SKM-1 (cell line): Measurements from ENCODE around the gene SLC16A11.

Source experiments
- DNase-seq: peaks from one replicate; lab custom pipeline; 2025; ENCODE audit not compliant: unreplicated experiment; lab: John Stamatoyannopoulos, UW

The SLC16A11 gene

GRCh38 chr17:7026471-7027115 lies 17.3 kb downstream of the SLC16A11 start:
- DNase-seq: no peak

DNA sequence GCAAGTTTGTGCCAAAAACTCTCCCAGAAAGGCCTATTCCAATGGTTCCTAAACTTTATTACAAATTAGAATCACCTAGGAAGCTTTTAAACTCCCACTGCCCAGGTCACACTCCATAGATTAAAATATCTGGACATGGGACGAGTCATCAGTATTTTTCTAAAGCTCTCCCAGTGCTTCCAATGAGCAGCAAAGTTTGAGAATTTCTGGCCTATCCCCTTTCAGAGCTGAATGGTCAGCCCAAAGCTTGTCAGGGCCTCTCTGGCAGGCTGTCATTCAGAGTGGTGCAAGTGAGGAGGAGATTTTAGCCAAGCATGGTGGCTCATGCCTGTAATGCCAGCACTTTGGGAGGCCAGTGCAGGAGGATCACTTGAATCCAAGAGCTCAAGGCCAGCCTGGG lies 18.6 kb downstream of the SLC16A11 start:
- no peak for DNase-seq

- DNase-seq: no peak
These were observed 19.5 kb downstream of the SLC16A11 start for GRCh38 chr17:7024402-7024785.

GRCh38 chr17:7023576-7024401 lies 20.1 kb downstream of the SLC16A11 start:
- no peak for DNase-seq

DNA sequence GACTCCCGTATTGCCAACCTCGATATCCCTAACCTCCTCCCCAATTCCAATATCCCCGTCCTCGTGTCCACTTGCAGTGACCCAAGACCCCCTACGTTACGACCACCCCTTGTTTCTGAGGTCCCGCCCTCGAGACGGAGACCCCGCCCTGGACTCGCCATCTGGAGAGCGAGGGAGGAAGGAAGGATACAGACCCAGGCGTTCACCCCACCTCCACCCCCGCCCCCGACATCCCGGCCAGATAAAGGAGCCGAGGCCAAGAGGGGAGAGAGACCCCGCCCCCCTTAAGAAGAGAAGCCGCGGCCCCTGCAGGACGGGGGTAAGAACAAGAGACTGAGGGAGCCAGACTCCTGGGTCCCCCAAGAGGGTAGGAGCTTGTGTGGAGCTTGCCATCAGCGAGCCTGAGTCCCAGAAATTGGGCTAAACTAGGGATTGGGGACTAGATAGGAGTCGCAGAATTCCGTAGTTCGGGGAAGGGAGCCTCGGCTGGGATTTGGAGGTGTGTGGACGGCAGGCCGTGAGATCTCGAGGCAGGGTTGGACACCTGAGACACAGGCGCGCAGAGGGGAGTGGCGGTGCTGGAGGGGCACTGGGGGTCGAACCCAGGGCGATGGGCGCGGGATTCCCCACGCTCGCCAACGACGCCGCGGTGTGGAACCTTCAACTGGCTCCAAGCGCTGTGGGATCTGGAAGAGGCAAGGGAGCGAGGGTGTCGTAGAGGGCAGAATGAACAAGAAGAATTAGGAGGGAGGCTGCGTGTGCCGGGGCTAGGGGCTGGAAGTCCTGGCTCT lies 20.9 kb downstream of the SLC16A11 start, which contains the start of gene BCL6B:
TSS of gene BCL6B (plus strand) at position 270 of the 791 bp plus-strand sequence. CDS start 622 bp downstream, outside the sequence.
- DNase-seq: no peak

DNA sequence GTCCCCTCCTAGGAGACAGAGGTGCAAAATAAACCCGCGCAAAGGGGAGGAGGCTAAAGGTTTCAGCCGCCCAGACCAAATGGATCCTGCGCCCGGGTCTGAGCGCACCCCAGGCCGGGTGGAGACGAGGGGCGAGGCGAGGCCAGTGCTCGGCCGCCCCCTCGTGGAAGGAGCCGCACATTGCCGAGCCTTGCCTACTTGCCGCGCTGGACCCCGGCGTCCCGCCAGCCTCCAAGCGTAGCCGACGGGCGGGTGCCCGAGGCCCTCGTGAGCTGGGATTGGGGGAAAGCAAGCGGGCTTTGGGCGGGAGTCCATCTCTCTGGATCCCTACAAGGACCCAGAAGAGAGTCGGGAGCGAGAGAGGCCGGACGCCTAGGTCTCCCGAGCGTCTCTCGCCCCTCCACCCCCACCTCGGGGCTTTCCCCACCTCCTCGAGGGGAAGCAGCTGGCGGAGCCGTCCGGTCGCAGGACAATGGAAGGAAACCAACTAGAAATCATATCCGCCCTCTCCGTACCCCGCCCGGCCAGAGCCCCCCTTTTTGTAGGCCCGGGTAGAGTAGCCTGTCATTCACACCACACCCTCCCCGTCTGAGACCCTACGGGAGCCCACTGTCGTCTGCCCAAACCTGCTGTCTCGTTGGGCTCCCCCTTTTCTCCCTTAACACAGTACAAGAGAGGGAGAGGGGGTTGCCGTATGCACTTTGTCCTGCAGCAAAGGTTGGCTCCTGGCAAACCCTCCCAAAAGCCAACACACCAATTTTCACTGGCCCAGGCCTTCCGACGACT lies 21.7 kb downstream of the SLC16A11 start:
- no peak for DNase-seq

DNA sequence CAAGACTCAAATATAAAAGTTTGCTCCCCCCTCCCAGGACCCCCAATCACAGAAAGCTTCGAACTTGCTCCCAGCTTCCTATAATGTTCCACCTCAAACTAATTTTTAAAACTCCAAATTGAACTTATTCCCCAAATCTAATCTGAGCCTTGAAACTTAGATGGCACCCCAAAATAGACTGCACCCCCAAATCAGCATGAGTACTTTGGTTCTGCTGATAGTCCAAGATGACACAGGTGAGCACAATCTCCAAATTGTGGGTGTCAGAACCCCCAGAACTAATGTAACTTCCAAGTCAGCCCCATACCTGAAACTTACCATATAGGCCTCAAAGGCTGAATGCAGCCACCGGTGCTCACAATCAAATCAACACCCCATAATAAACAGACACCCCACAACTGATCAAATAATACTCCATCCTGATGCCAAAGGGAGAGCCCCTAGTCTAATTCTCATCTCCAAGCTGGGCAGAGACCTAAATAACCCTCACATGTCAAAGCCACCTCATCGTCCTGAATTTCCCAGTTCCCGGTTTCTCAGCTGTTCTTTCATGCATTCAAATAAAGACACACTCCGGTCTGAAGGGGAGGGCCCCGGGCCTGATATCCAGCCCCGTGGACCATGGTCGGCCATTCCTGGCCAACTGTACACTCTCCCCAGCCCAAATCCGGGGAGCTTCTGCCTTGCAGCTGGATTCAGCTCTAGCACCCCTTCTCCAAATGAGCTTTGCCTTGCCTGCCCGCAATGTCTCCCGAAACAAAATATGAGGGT lies 22.8 kb downstream of the SLC16A11 start:
- DNase-seq: no peak

- no peak for DNase-seq
These were observed 23.9 kb downstream of the SLC16A11 start for GRCh38 chr17:7019839-7020519.

DNA sequence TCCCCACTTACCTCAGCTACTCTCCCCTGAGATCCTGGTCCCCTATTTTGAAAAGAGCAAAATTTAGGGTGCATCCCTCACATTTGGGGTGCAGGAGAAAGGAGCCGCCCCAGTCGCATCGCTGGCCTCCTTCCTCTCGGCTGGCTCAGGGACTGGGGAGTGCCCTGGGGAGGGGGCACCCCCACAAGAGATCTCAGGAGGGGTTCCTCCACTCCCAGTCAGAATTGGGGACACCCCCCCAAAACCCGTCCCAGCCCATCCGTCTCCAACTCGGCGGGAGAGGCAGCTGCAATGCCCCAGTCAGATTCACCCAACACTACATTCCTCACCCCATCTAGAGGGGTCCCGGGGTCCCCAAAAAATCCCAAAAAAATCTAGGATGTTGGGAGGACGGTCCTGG lies 24.5 kb downstream of the SLC16A11 start:
- no peak for DNase-seq

DNA sequence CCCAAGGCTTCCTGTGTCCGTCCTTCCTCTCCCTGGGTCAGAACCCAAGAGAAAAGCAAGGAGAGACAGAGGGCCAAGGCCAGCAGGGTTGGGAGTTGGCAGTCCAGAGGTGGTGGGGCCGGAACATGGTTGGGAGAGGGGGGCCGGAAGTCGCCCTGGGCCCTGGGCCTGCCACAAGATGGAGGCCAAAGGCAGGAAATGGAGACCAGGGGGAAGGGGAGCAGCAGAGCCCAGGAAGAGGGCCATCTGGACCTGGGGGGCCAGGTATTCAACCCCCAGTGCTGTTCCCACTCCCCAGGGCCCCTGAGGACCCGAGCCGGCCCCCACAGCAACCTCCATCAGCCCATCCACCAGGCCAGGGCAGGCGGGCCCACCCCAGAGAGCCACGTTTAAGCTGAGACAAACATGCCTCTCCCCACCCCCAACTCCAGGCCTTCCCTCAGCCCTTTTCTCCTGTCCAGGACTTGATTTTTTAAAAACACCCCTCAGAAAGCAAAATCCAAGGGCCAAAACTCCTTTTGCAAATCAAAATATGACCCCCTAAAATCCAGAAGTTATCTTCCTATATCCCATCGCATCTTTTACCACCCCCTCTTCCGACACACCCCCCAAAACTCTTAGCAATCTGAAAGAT lies 25.4 kb downstream of the SLC16A11 start:
- DNase-seq: no peak

GRCh38 chr17:7017827-7018200 lies 26.1 kb downstream of the SLC16A11 start:
- no peak for DNase-seq

DNA sequence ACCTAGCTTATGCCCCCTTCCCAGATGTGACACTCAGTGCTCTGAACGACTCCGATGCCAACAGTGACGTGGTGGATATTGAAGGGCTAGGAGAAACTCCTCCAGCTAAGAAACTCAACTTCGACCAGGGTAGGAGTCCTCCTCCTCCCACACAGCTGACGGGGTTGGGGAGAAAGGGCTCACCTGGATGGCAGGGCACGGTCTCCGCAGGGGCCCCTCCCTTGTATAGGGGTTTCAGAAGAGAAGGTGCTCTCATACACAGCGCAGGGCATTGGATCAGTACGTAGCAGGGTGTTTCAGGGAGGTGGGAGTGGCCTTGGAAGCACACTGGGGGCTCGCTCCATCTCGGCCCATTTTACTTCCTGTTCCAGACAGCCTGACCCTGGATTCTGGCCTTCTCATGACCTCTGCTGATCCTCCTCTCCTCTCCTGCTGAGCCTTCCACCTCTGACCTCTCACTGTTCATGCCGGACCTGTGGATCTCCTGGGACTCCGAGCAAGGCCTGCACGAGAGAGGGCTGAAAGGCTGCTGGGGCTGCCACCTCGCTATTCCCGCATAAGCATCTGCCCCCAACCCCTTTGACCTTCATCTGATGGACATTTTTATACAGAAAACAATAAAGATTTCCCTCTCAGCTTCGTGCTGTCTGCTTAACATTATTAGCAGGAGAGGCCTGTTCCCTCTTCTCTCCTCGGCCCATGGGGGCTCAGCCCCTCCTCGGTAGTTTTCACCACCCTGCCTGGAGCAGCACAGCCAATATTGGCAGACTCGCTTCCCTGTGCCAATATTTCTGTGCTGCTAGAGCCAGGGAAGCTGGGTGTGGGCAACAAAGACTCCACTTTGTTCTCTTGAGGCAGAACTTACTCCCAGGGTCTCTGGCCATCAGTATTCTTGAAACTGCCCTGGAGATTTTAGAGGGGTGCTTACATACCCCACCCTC lies 26.7 kb downstream of the SLC16A11 start:
- DNase-seq: no peak

DNA sequence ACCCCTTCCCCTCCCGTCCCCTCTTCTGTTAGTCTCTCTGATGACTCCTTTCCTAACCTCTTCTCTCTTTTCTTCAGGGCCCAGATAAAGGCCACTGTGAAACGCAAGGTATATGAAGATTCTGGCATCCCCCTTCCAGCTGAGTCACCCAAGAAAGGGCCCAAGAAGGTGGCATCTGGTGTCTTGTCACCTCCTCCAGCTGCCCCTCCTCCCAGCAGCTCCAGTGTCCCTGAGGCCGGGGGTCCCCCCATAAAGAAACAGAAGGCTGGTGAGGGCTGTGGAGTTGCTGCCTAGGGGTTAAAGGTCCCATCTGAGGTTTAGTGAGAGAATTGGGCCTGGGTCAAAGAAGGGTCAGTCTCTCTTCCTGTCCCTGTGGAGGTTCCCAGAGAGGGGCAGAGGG lies 27.5 kb downstream of the SLC16A11 start:
- DNase-seq: no peak

- DNase-seq: no peak
These were observed 28.6 kb downstream of the SLC16A11 start for GRCh38 chr17:7014995-7015958.

DNA sequence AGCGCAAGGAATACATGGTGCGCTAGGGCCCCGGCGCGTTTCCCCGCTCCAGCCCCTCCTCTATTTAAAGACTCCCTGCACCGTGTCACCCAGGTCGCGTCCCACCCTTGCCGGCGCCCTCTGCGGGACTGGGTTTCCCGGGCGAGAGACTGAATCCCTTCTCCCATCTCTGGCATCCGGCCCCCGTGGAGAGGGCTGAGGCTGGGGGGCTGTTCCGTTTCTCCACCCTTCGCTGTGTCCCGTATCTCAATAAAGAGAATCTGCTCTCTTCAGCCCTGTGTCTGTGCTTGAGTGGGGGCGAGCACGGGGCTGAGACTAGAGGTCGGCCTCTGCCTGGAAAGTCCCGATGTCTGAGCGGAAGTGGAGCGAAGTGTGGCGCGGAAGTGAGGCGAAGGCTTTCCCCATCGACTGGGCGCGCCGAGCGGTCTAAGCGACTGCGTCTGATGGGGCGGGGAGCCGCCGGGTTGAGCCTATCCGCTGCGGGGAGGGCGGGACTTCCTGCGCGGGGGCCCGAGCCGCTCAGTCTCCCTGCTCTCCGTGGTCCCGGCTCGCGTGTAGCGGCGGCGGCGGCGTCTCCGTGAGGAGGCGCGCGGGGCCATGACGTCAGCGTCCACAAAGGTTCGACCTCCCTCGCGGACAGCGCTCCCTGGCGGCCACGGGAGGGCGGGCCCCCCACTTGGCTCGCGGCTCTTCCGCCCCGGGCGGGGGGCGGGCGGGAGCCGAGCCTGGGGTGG lies 29.5 kb downstream of the SLC16A11 start:
- DNase-seq: peak; percentile 65

DNA sequence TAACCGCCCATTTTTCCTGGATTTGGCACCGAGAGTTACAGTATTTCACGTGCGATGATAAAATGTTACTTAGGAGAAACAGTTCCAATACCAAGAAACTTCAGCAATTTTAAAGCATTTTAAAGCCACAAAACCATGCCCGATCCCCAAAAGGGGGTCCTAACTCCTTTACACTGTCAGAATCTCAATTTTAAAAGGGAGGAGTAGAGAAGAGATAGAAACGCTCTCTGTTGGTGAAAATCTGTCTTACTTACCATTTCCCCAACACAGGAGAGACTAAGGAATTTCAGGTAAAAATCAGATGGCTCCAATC lies 32.0 kb downstream of the SLC16A11 start:
- no peak for DNase-seq
